ENCODE data around the gene SPTBN1. TPM values are rescaled to one million over a fixed set of nuclear protein-coding genes. Genes with fewer than 3 reads are reported as not detected.

The SPTBN1 gene
- total and polyA plus RNA-seq, 2 of the 13 experiments (the other 11 are each of a cell fraction or from before 2014, with no cell fraction given) = 123 to 299 TPM

- TF ChIP-seq ZFP82 (CRISPR knock-in tag; IDR thresholded peaks at IDR 0.05; ENCODE audit: borderline replicate concordance) = no peak; the same call in 1 of the 2 replicates
- TF ChIP-seq REXO4 (CRISPR knock-in tag; IDR thresholded peaks at IDR 0.05; ENCODE audit: borderline replicate concordance) = no peak
- peak; percentile 33; the same call in 1 of the 2 replicates for TF ChIP-seq HNF4A (CRISPR knock-in tag; IDR thresholded peaks at IDR 0.05)
- TF ChIP-seq, protein P1, sequence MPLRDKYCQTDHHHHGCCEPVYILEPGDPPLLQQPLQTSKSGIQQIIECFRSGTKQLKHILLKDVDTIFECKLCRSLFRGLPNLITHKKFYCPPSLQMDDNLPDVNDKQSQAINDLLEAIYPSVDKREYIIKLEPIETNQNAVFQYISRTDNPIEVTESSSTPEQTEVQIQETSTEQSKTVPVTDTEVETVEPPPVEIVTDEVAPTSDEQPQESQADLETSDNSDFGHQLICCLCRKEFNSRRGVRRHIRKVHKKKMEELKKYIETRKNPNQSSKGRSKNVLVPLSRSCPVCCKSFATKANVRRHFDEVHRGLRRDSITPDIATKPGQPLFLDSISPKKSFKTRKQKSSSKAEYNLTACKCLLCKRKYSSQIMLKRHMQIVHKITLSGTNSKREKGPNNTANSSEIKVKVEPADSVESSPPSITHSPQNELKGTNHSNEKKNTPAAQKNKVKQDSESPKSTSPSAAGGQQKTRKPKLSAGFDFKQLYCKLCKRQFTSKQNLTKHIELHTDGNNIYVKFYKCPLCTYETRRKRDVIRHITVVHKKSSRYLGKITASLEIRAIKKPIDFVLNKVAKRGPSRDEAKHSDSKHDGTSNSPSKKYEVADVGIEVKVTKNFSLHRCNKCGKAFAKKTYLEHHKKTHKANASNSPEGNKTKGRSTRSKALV (CRISPR knock-in tag; IDR thresholded peaks at IDR 0.05) = 0 out of 2 replicates have a peak, but pooled peaks have one; percentile 12
- peak; percentile 25; the same call in 1 of the 2 replicates for TF ChIP-seq TGIF2 (CRISPR knock-in tag; IDR thresholded peaks at IDR 0.05)
- peak; percentile 53; the same call in 1 of the 2 replicates for TF ChIP-seq KDM5B (CRISPR knock-in tag; IDR thresholded peaks at IDR 0.05; ENCODE audit: borderline replicate concordance)
- TF ChIP-seq RARA (CRISPR knock-in tag; IDR thresholded peaks at IDR 0.05) = peak; percentile 79
- TF ChIP-seq SPEN (CRISPR knock-in tag; IDR thresholded peaks at IDR 0.05; ENCODE audit: low read depth) = no peak
- TF ChIP-seq U2AF1 (optimal IDR thresholded peaks at IDR 0.05; ENCODE audit: low read depth, low read length) = no peak
- TF ChIP-seq ZNF780A (CRISPR knock-in tag; IDR thresholded peaks at IDR 0.05) = no peak
- peak; percentile 15; the same call in 1 of the 2 replicates for TF ChIP-seq PAXIP1 (CRISPR knock-in tag; conservative IDR thresholded peaks at IDR 0.05)
- TF ChIP-seq ZMAT3 (CRISPR knock-in tag; conservative IDR thresholded peaks at IDR 0.05) = 0 out of 2 replicates have a peak, but pooled peaks have one; percentile 11
- TF ChIP-seq IKZF1 (IDR thresholded peaks at IDR 0.05) = no peak
- TF ChIP-seq MNT (IDR thresholded peaks at IDR 0.05) = no peak
- TF ChIP-seq, protein P2, sequence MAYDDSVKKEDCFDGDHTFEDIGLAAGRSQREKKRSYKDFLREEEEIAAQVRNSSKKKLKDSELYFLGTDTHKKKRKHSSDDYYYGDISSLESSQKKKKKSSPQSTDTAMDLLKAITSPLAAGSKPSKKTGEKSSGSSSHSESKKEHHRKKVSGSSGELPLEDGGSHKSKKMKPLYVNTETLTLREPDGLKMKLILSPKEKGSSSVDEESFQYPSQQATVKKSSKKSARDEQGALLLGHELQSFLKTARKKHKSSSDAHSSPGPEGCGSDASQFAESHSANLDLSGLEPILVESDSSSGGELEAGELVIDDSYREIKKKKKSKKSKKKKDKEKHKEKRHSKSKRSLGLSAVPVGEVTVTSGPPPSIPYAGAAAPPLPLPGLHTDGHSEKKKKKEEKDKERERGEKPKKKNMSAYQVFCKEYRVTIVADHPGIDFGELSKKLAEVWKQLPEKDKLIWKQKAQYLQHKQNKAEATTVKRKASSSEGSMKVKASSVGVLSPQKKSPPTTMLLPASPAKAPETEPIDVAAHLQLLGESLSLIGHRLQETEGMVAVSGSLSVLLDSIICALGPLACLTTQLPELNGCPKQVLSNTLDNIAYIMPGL (CRISPR knock-in tag; IDR thresholded peaks at IDR 0.05; ENCODE audit: borderline replicate concordance in 1 of 2, low read depth in 1 of 2) = 0 out of 4 replicates have a peak, but pooled peaks of 1 of the 2 experiments have one; percentile 11
- TF ChIP-seq ZNF121 (CRISPR knock-in tag; IDR thresholded peaks at IDR 0.05) = no peak
- TF ChIP-seq CHD2 (IDR thresholded peaks at IDR 0.05; ENCODE audit: low read depth, low read length) = no peak
- TF ChIP-seq FOXK1 (CRISPR knock-in tag; IDR thresholded peaks at IDR 0.05; ENCODE audit: borderline replicate concordance, low read depth) = peak; percentile 31; the same call in 1 of the 2 replicates
- no peak for TF ChIP-seq AGO1 (IDR thresholded peaks at IDR 0.05; ENCODE audit: low read depth, low read length, poor library complexity, severe bottlenecking)
Measured at GRCh38 chr2:54572636-54573536, 116.8 kb downstream of the SPTBN1 start (continued).
